Measurements from ENCODE around the gene ABCA7.
"Not testable (repeated sequence)": the region's sequence is repeated elsewhere in the genome, so short reads cannot be mapped to it uniquely, and the experiment has no call there.

The ABCA7 gene

DNA sequence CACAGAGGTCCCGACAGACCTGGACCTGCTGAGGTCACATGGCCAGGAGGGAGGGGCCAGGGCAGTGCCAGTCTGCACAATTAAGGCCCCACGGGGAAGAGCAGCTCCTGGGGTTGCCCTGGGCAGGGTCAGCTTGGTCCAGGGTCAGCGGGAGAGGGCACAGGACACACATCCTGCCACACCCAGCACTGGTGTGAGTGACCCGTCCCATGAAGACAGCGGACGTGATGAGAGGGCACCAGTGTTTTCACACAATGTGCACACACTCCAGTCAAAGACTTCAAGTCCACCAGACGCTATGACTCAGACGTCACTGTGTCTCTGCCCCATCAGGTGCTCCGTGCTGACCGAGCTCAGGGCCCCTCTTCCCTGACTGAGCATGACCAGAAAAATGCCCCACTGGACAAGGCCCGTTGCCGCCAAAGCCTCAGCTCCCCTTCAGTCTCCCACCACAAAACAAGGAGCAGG, 23.2 kb upstream of the ABCA7 start:
- DNase-seq (ENCODE audit: low spot score): no peak

DNA sequence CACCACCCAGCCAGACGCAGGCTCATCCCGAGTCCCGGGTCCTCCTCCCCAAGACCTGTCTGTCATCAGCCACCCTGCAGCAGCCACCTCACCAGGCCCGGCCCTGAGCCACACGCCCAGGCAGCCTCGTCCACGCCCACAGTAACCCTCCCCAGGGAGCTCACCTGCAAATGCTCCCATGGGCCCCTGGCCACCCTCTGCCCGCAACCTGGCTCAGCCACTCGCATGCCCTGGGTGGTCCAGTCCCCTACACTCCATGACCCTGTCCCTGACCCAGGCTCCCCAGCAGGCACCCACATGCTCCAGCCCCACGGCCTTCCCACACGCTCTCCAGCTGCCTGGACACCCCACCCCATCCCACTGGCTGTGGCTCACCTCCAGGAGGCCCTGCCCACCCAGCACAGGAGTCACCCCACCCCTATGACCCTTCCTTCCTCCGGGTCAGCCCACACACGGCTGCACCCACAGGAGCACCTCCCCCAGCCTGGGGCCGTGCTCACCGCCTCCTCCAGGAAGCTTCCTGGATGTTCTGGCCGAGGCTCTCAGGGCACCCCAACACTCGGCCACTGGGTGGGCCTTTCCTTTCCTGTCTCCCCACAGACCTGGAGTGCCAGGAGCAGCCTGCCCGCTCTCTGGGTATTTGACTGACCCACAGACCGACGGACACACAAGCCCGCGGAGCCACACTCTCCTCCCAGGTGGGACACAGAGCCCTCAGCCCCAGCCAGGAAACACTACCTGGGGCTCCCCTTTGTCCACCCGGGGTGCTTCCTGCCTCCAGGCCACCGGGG, 22.6 kb upstream of the ABCA7 start:
- DNase-seq (ENCODE audit: low spot score): no peak

DNA sequence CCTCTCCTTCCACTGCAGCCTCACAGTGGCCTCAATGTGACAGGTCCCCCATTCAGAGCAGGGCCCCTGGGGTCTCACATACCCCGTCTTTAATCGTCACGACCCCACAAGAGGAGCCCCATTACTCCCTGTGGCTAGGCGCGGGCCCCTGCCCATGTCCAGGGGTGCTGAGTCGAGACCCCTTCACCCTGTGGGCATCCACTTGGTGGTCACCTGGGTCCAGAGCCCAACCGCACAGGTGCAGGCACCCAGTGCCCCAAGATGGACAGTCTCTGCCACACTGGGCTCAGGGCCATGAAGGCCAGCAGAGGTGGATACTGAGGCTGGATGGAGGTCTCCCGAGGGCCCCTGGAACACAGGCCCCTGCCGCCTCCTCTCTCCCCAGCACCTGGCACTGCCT, 22.0 kb upstream of the ABCA7 start:
- no peak for DNase-seq (ENCODE audit: low spot score)

- no peak for DNase-seq (ENCODE audit: low spot score)
These were observed 21.5 kb upstream of the ABCA7 start for GRCh38 chr19:1018393-1018792.

DNA sequence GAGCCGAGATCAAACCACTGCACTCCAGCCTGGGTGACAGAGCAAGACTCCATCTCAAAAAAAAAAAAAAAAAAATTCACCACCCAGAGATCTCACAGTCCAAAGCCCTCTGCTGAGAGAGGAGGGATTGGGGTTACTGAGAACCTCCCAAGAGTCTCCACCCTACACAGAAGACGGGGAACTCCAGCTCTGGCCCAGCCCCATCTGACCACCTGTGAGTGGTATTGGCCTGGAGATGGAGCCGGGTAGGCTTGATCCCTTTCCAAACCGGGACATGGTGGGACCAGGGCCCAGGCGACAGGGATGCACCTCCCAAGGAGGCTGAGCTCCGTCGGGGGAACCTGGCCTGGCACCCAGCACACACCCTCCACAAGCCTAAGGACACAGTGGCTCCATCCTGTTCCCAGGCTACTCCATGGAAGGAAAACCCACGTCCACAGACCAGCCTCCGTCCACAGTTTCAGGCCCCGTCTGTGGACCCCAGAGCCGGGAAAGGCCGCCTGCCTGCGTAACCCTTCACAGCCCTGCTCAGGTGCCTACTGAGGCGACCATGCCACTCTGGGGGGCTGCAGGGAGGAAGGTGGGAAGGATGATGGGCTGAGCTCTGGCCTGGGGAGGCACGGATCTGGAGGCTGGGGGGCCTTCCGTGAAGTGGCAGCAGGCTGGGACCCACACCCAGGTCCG, 20.8 kb upstream of the ABCA7 start:
- no peak for DNase-seq (ENCODE audit: low spot score)

DNA sequence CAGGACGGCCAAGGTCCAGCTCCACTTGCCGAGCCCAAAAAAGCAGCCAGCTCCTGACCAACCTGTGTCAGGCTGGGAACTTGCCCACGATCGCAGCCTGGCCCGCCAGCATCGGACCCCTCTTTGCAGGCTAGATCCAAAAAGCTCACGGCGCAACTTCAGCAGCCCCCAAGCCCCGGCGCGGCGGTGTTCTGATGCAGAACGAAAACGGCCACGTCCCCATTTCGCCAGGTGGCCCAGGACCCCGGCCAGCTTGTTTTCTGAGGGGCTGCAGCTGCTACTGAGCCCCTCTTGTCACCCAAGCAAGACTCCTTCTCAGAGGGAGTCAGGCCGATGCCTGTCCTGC, 20.3 kb upstream of the ABCA7 start:
- no peak for DNase-seq (ENCODE audit: low spot score)

- DNase-seq (ENCODE audit: low spot score): no peak
These were observed 19.7 kb upstream of the ABCA7 start for GRCh38 chr19:1019980-1020867.

DNA sequence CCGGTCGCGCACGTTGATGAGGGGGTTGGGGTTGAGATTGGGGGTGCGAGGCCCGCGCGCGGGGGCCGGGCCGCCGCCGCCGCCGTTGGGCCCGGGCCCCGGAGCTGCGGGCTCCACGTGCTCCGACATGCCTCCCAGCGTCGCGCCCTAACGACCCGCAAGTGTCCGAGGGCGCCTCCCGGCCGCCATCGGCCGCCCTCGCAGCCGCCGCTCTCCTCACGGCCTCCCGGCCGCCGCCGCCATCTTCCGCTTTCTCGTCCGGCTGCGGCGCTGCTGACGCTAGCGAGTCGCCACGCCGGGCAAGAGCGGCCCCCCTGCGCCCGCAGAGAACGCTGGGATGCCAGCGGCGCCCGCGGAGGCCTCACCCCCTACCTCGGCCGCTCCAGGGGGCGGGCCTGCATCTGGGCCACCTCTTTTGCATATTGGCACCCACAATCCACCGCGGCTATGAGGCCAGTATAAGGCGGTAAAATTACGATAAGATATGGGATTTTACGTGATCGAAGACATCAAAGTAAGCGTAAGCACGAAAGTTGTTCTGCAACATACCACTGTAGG, 19.0 kb upstream of the ABCA7 start, which contains the start of gene TMEM259:
Gene TMEM259, minus strand, starts transcription at position 256 of the 558 bp plus-strand sequence. Its CDS starts 127 bp downstream, at position 129.
- DNase-seq (ENCODE audit: low spot score): peak; percentile 95

- not testable (repeated sequence) for DNase-seq (ENCODE audit: low spot score)
These were observed 16.1 kb upstream of the ABCA7 start for GRCh38 chr19:1023883-1024188.

DNA sequence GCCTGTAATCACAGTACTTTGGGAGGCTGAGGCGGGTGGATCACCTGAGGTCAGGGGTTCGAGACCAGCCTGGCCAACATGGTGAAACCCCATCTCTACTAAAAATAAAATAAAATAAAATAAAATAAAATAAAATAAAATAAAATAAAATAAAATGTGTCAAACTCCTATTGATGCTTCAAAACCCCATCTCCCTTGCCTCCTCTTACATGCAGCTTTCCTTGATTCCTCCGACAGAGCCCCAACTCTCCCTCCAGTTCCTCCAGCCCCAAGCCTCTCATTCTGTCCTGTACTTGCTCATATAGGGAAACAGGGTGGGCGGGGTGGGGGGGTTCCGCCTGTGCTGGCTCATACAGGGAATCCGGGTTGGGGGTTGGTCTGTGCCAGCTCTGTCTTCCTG, 14.8 kb upstream of the ABCA7 start:
- DNase-seq (ENCODE audit: low spot score): not testable (repeated sequence)

DNA sequence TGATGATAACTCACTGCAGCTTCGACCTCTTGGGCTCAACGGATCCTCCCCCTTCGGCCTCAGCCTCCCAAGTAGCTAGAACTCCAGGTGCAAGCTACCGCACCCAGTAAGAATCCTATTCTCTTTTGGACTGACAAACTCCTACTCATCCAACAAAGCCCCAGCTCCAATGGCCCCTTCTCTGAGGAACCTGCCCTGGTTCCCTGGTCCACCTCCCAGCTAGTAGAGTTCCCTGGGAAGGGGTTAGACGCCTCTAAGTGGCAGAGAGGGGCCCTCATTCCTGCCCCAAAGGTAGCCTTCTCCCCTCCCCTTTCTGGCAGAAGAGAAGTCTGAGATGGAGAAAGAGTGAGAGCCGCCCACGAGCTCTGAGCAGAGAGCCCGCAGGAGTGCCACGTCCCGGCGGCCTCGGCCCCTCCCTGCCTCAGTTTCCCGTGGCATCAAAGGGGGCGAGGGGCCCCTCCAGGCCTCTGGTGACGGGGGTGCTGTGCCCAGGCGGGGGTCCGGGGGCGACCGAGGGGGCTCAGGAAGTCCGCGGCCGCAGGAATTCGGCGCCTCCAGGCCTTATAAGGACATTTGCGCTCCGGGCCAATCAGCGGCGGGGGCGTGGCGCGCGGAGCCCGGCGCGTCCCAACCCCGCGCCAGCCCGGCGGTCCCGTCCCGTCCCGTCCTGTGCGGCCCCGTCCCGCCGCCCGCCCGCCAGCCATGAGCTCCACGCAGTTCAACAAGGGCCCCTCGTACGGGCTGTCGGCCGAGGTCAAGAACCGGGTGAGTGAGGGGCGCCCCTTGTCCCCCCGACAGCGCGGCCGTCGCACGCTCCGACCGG, 13.7 kb upstream of the ABCA7 start, which contains the start of gene CNN2:
Gene CNN2, plus strand, starts transcription at position 649 of the 823 bp plus-strand sequence. Its CDS starts 54 bp downstream, at position 703.
- DNase-seq (ENCODE audit: low spot score): peak; percentile 91

- no peak for DNase-seq (ENCODE audit: low spot score)
These were observed 12.9 kb upstream of the ABCA7 start for GRCh38 chr19:1026783-1027649.

DNA sequence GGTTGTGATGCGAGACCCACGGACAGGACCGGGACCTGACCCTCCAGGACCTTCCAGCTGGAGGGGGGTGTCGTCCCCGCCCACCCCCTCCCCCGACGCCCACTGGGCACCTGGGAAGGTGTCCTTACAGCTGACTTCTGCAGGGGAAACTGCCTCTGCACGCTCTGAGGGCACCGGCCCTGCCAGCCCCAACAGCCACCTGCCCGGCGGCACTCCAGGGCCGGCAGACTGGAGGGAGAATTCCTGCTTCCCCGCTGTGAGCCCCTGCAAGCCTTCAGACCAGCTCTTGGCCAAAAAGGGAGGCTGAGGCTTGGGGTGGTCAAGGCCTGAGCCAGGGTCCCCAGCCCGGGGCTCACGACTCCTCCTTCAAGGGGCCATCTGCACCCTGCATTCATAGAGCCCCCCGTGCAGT, 12.3 kb upstream of the ABCA7 start:
- no peak for DNase-seq (ENCODE audit: low spot score)

DNA sequence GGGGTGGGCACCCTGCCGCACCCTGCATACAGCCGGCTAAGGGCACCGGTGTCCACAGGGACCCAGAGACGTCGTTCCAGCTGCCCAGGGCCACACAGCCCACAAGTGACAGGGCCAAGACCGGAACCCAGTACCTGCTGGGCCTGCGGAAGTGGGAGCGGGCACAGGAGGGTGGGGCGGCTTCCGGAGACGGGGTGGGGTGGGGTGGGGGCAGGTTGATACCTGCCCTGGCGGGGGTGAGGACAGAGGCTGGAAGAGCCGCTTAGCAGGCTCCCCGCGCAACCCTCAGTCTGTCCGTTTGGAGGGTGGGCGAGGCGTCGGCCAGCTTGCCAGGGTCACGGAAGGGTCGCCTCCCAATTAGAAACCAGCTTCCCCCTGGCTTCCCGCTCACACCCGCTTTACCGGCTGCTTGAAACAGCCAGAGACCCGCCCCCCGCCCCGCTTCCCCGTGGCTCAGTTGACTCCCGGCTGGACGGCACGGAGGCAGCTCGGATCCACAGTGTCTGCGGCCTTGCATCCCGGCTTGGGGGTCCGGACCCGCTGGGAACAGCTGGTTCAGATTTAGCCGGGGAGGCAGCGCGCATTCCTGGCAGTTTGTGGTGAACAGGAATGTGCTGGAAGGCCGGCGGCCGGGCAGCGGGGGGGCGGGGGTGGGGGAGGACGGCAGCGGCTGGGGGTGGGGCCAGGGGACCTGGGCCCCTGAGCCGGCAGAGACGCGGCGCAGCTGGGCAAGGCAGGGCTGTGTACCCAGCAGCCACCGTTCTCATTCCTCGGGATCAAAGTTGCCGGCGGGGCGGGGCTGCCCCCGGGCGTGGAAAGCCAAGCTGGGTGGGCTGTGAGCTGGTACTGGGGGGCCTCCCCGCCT, 11.6 kb upstream of the ABCA7 start:
- peak; percentile 85 for DNase-seq (ENCODE audit: low spot score)

GRCh38 chr19:1032264-1032867, 7.5 kb upstream of the ABCA7 start:
- no peak for DNase-seq (ENCODE audit: low spot score)

DNA sequence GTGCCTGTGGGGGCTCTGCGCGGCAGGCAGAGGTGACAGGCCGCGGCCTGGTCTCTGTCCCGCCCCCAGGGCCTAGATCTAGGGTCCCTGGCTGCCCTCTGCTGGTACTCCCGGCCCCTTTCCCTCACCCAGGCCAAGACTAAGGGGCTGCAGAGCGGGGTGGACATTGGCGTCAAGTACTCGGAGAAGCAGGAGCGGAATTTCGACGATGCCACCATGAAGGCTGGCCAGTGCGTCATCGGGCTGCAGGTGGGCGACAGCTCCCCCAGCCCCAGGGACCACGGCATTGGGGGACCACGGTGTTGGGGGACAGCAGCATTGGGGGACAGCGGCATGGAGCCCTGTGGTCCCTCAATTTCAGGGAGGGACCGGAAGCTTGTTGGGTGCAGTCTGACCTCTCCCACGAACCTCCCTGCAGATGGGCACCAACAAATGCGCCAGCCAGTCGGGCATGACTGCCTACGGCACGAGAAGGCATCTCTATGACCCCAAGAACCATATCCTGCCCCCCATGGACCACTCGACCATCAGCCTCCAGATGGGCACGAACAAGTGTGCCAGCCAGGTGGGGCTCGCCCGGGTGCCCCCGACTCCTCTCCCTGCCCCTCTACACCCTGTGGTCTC, 3.8 kb upstream of the ABCA7 start:
- no peak for DNase-seq (ENCODE audit: low spot score)

- no peak for DNase-seq (ENCODE audit: low spot score)
These were observed 2.3 kb upstream of the ABCA7 start for GRCh38 chr19:1037621-1038064.

DNA sequence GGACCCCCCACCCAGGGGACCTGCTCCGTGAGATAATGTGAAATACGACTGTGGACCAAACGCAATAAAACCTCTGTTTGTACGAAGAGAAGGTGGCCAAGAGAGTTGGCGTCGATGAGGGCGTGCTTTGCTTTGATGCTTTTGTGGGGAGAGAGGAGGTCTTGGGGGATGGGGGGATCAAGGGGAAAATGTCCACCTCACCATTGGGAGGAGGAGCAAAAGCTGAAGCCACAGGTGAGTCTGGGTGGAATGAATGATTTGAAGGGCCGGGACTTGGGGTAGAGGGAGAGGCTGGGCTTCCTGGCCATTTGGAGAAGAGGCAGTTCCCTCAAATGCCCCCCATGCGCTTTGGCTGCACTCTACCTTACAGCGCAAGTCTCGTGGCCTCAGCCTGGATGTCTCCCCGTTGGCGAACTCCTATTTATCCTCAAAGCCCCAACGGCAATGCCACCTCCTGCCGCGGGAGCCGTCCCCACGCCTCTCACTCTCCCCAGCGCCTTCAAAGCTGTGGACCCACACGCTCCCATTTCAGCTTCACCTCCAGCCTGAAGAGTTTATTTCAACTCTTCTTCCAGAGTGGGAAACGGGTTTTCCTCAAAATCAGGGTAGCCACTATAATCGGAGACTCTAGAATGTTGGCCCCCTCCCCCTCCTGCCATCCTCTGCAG, 795 bp upstream of the ABCA7 start:
- DNase-seq (ENCODE audit: low spot score): no peak

Data from iPS-NIHi11 (cell line).